ENCODE results near the gene CDKAL1. TPM values are rescaled to one million over a fixed set of nuclear protein-coding genes. Genes with fewer than 3 reads are reported as not detected.

Gene CDKAL1
- total and polyA plus RNA-seq, 2 of the 13 experiments (the other 11 are each of a cell fraction or from before 2014, with no cell fraction given) = 9.5 to 27.7 TPM

DNA sequence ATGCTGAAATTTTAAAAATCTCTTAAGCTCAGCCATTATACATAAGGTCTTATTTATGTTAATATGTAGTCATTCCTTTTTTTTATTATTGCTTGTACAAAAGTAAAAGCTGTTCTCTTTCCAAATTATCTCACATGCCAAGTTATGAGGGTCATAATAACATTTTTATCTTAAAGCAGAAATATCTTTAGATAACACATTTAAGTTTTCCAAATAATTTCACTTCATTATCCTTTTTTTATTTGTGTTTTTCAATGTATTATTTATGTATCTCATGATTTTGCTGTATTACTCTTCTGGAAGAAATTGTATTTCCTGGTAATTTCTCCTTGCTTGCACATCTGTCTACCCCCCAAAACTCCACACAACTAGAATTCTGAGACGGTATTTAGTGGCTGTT, 598.2 kb downstream of the CDKAL1 start:
- H4K20me1 ChIP-seq (ENCODE audit: insufficient read depth, low read length) = no peaks in the 10 kb centered on the region

More for the DNA sequence above, 598.2 kb downstream of the CDKAL1 start:
- Histone ChIP-seq H3K9ac (ENCODE audit: insufficient read depth, low read depth, low read length) (no peak overlapping the region), H3K4me2 (ENCODE audit: low read depth, low read length) (no peak overlapping the region), H2AFZ (ENCODE audit: low read length) (no peak overlapping the region), H3K36me3 (replicated peaks in 1 of 2; ENCODE audit: control insufficient read depth in 1 of 2, insufficient read depth in 2 of 2, low read length in 2 of 2) (no peaks in the 10 kb centered on the region), H3K4me3 (replicated peaks in 1 of 3; ENCODE audit: insufficient read depth in 1 of 3, low read depth in 2 of 3, low read length in 3 of 3) (no peak overlapping the region), H3K4me1 (ENCODE audit: insufficient read depth, low read length) (no peaks in the 10 kb centered on the region), H3K9me3 (ENCODE audit: low read length) (no peaks in the 10 kb centered on the region), H3K79me2 (ENCODE audit: insufficient read depth, low read length) (no peaks in the 10 kb centered on the region), H3K27ac (ENCODE audit: extremely low read length, insufficient read depth, low read length) (no peak overlapping the region), H3K27me3 (ENCODE audit: control insufficient read depth in 1 of 2, insufficient read depth in 2 of 2, low read length in 2 of 2) (no peaks in the 10 kb centered on the region)
- POLR2A ChIA-PET = no interaction called here
- in situ Hi-C loops (cut with HindIII; ENCODE audit: extremely low pct_ligation_motif_present, low pct_unique_long_range_greater_than_20kb) = no loop called here
- intact Hi-C loops (cut with micrococcal nuclease; ENCODE audit: unreplicated experiment) = no loop called here
- FAIRE-seq (no peak), DNase-seq (ENCODE audit: low spot score) (no peak), ATAC-seq (no peak)
- 81% methylated on average over 1 of the region's 1 CpG for WGBS (ENCODE audit: low lambda C conversion rate)
- CTCF ChIA-PET (ENCODE audit: low intra/inter-chr PET ratio, low total read pairs) = no interaction called here
- TF ChIP-seq SIX4 (CRISPR knock-in tag; IDR thresholded peaks at IDR 0.05) (no peak), MED1 (CRISPR knock-in tag; IDR thresholded peaks at IDR 0.05) (no peak), ZNF451 (CRISPR knock-in tag; IDR thresholded peaks at IDR 0.05) (no peak), ZNF136 (CRISPR knock-in tag; IDR thresholded peaks at IDR 0.05; ENCODE audit: low read depth) (no peak), ATRX (CRISPR knock-in tag; IDR thresholded peaks at IDR 0.05; ENCODE audit: borderline replicate concordance) (no peak), SNAI1 (CRISPR knock-in tag; IDR thresholded peaks at IDR 0.05; ENCODE audit: borderline replicate concordance) (no peak), ZNF605 (CRISPR knock-in tag; IDR thresholded peaks at IDR 0.05) (no peak), ZNF772 (CRISPR knock-in tag; IDR thresholded peaks at IDR 0.05) (no peak)
- TF ChIP-seq, protein P1, sequence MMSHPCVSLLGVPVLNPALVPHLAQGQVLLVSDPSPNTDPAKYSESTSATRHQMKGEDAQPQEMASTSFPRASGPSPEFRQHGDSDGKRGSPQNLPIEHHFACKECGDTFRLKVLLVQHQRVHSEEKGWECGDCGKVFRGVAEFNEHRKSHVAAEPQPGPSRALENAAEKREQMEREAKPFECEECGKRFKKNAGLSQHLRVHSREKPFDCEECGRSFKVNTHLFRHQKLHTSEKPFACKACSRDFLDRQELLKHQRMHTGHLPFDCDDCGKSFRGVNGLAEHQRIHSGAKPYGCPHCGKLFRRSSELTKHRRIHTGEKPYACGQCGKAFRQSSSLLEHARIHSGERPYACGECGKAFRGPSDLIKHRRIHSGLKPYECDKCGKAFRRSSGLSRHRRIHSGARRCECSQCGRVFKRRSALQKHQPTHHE (CRISPR knock-in tag; IDR thresholded peaks at IDR 0.05; ENCODE audit: borderline replicate concordance) = no peak
- TF ChIP-seq, protein P2, sequence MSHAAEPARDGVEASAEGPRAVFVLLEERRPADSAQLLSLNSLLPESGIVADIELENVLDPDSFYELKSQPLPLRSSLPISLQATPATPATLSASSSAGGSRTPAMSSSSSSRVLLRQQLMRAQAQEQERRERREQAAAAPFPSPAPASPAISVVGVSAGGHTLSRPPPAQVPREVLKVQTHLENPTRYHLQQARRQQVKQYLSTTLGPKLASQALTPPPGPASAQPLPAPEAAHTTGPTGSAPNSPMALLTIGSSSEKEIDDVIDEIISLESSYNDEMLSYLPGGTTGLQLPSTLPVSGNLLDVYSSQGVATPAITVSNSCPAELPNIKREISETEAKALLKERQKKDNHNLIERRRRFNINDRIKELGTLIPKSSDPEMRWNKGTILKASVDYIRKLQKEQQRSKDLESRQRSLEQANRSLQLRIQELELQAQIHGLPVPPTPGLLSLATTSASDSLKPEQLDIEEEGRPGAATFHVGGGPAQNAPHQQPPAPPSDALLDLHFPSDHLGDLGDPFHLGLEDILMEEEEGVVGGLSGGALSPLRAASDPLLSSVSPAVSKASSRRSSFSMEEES (CRISPR knock-in tag; IDR thresholded peaks at IDR 0.05) = no peak
- TF ChIP-seq, protein P3, sequence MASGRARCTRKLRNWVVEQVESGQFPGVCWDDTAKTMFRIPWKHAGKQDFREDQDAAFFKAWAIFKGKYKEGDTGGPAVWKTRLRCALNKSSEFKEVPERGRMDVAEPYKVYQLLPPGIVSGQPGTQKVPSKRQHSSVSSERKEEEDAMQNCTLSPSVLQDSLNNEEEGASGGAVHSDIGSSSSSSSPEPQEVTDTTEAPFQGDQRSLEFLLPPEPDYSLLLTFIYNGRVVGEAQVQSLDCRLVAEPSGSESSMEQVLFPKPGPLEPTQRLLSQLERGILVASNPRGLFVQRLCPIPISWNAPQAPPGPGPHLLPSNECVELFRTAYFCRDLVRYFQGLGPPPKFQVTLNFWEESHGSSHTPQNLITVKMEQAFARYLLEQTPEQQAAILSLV (CRISPR knock-in tag; IDR thresholded peaks at IDR 0.05; ENCODE audit: borderline replicate concordance) = no peak
- no TSS peak for BruUV-seq (replicated peaks)
